Measurements from ENCODE around the gene CDH11. TPM values are rescaled to one million over a fixed set of nuclear protein-coding genes. Genes with fewer than 3 reads are reported as not detected.

Gene CDH11
- total RNA-seq, 1 donor from 2014 or later = 67.8 TPM

GRCh38 chr16:65038100-65038499 is 83.8 kb downstream of the CDH11 start:
- no peak for DNase-seq (ENCODE audit: low read depth)

GRCh38 chr16:65037556-65037955 is 84.3 kb downstream of the CDH11 start:
- no peak for DNase-seq (ENCODE audit: low read depth)

DNA sequence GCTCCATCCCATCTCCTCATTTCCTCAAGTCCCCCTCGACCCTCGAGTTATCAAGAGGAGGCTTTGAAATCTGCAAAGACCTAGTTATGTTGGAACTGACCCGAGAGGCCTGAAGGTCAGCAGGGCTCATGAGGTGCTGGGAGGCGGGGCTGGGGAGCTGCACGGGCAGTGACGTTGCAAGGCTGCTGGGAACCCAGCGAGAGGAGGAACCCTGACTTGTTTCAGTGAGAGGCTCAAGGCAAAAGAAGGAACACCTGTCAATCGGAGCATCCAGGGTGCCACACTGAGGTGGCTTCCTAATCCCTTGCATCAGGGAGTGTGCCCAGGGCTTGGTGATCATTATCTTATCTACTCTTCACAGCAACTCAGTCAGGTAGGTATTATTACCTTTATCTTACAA is 86.9 kb downstream of the CDH11 start:
- no peak for DNase-seq (ENCODE audit: low read depth)

GRCh38 chr16:65032387-65032786 is 89.5 kb downstream of the CDH11 start:
- DNase-seq (ENCODE audit: low read depth) = no peak

DNA sequence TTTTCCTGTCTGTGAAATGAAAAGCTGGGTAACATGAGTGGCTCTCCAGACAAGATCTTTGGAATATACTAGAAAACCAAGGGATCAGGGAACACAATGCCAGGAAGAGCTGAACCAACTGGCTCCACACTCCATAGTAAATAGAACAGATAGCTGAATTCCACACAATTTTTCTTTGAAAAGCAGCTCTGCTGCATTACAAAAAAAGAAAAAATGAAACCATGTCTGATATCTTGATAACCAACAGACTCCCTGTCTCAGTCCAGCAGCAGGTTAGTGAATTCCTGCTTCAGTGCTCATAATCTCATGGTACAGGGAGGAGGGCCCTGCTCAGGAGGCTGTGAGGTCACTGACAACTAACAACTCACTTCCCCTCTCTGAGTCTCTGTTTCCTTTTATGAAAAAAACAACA is 97.1 kb downstream of the CDH11 start:
- DNase-seq (ENCODE audit: low read depth) = no peak

DNA sequence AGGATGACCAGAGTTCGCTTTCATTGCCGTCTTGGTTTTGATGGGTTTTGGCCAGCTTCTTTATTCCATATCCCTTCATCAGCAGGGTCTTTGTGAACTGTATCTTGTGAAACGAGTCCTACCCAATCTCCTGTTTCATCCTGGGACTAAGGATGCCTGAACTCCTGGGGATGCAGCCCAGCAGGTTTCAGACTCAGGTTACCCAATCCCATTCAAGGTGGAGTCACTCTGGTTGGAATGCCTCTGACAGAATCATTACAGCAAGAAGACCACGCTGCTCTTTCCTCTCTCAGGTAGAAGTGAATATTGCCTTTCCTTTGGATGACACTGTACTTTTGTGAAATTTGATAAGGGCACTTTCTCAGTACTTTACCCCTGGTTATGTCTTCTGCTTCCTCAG is 98.1 kb downstream of the CDH11 start:
- no peak for DNase-seq (ENCODE audit: low read depth)

- DNase-seq (ENCODE audit: low read depth) = no peak
Measured at GRCh38 chr16:65021852-65022595, 99.8 kb downstream of the CDH11 start.

DNA sequence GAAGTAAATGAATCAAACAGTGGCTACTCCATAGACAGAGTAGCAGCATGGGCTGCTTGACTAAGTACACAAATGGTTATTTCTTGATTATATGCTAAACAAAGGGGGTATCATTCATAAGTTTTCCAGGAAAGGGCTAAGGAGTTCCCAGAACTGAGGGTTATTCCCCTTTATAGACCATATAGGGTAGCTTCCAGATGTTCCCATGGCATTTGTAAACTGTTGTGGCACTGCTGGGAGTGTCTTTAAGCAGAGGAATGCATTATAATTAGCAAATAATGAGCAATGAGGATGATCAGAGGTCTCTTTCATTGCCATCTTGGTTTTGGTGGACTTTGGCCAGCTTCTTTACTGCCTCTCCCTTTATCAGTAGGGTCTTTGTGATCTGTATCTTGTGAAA is 105.1 kb downstream of the CDH11 start:
- DNase-seq (ENCODE audit: low read depth) = no peak

GRCh38 chr16:65015599-65015998 is 106.3 kb downstream of the CDH11 start:
- no peak for DNase-seq (ENCODE audit: low read depth)

DNA sequence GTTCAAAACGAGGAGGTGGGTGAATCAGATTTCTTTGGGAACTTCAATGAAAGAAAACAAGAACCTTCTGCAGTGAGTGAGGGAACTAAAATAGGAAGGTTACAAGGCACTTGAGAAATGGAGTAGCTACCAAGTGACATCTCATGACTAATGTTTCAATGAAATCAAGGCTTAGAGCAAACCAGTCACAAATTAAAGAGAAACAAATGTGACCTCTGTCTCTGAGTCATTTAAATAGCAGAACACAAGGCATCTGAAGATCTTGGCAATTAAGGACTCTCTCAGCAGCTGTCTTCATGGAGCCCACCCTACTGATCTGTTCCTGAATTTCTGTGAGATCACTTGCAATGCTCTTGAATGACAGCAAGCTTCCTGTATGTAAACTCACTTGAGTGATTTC is 109.5 kb downstream of the CDH11 start:
- DNase-seq (ENCODE audit: low read depth) = peak; percentile 86

- DNase-seq (ENCODE audit: low read depth) = no peak
Measured at GRCh38 chr16:65010125-65010524, 111.7 kb downstream of the CDH11 start.

DNA sequence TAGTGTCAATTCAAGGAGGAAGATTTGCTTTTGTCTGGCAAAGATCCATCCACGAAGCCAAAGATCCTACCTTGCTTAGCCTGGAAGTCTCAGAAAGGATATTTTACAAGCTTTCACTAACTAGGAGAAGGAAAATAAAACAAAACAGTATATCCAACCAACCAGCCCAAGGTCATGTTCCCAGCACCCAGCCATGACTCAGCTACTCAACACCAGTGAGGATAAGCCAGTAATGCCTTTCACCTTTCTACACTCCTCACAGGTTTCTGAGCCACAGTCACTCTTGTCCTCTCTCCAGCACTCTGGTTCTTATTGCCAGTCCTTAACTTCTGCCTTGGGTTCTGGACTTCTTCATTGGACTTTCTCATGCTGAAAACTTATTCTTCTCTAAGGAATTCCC is 116.2 kb downstream of the CDH11 start:
- DNase-seq (ENCODE audit: low read depth) = no peak

GRCh38 chr16:65004570-65004969 is 117.3 kb downstream of the CDH11 start:
- DNase-seq (ENCODE audit: low read depth) = no peak

- no peak for DNase-seq (ENCODE audit: low read depth)
Measured at GRCh38 chr16:65003621-65004020, 118.2 kb downstream of the CDH11 start.

GRCh38 chr16:65002265-65002664 is 119.6 kb downstream of the CDH11 start:
- DNase-seq (ENCODE audit: low read depth) = peak; percentile 44

DNA sequence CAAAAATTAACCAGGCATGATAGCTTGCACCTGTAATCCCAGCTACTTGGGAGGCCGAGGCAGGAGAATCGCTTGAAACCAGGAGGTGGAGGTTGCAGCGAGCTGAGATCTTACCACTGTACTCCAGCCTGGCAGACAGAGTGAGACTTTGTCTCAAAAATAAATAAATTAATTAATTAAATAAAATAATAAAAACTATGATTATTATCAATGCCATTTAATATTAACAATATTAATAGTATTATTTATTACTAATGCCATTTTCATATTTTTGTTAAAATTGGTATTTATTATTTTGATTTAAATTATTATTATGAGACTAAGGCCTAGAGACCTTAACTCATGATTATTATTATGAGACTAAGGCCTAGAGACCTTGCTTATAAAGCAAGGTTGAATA is 121.2 kb downstream of the CDH11 start:
- no peak for DNase-seq (ENCODE audit: low read depth)

DNA sequence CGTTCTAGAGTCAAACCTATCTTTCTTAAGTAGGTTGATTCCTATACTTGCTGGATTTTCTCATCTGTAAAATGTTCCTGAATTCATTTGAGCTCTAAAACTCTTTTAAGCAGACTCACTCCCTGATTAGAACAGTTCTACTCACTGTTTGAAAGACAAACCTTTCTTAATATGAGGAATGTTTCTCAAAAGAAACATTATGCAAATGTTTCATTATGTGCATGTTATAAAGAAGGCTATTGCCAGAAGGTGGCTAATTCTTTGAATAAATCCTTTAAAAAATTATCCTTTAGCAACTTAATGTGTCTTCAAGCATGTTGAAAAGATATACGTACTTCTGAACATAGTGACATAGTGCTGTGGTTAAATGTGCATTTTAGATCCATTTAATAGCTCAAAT is 124.1 kb downstream of the CDH11 start:
- no peak for DNase-seq (ENCODE audit: low read depth)

DNA sequence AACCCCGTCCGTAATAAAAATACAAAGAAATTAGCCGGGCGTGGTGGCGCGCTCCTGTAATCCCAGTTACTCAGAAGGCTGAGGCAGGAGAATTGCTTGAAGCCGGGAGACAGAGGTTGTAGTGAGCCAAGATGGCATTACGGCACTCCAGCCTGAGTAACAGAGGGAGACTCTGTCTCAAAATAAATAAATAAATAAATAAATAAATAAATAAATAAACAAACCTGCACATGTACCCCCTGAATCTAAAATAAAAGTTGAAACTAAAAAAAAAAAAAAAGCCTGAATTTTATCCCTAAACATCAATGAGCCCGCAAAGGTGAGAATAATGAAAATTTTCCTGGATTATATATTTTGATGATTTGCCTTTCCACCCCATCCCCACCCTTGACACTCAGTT is 124.7 kb downstream of the CDH11 start:
- no peak for DNase-seq (ENCODE audit: low read depth)

DNA sequence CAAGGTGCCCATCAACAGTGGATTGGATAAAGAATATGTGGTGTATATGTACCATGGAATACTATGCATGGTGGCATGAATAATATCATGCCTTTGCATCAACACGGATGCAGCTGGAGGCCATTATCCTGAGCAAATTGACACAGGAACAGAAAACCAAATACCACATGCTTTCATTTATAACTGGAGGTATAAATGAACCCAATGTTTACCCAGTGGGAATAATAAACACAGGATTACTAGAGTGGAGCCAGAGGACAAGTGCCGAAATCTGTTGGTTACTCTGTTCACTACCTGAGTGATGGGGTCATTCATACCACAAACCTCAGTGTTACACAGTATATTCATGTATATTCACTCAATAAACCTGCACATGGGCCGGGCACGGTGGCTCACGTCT is 125.2 kb downstream of the CDH11 start:
- DNase-seq (ENCODE audit: low read depth) = no peak

GRCh38 chr16:64993464-64993863 is 128.4 kb downstream of the CDH11 start:
- DNase-seq (ENCODE audit: low read depth) = no peak

DNA sequence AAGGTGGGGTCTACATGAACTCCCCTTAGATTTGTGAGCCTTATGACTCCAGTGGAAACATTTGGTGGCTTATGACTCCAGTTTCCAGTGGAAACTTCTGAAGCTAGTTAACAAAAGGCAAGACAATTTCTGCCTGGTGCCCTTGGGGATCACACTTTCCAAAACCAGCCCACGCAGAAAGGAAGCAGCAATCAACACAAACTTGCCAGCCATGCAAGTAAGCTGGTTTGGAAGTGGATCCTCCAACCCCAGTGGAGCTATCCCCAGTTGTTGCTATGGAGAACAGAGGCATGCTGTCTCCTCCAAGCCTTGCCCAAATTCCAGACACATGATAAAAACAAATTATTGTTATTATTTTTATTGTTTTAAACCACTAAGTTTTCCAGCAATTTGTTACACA is 130.9 kb downstream of the CDH11 start:
- DNase-seq (ENCODE audit: low read depth) = peak; percentile 31

- no peak for DNase-seq (ENCODE audit: low read depth)
Measured at GRCh38 chr16:64990101-64990500, 131.8 kb downstream of the CDH11 start.

- DNase-seq (ENCODE audit: low read depth) = no peak
Measured at GRCh38 chr16:64989050-64989449, 132.8 kb downstream of the CDH11 start.

DNA sequence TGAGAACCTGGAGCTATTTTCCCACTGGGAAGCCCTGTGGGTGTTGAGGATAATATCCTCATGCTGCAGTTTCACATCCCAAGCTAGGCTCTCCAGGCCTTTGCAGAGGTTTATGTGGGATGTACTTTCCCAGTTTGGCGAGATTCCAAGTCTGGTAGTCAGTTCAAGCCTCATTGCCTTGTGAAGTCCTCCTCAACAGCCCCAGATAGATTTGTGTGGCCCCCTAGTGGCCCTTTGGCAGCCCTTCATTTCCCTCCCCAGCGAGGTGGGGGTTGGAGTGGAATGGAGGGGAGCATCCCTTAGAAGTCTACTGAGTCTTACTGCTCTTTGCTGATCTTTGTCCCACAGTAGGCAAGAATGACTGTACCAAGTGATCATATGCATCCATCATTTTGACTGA is 137.9 kb downstream of the CDH11 start:
- peak; percentile 88 for DNase-seq (ENCODE audit: low read depth)

Measured in myocyte (in vitro differentiated cells).